Liver (tissue), 9 donors: ENCODE data around the gene PLSCR1. TPM values are rescaled to one million over a fixed set of nuclear protein-coding genes. Genes with fewer than 3 reads are reported as not detected.

Source experiments
- DNase-seq: peaks from one replicate; pipeline ENCODE4 v3.0.0-alpha.2; 2017; ENCODE audit warnings: low spot score
- H3K27ac ChIP-seq, 2 donors: one replicate each; pipeline ENCODE4 v1.7.0; 2013; ENCODE audit warnings: inconsistent platforms in 2 of 2, low read length in 2 of 2, control low read depth in 1 of 2, low read depth in 1 of 2, mild to moderate bottlenecking in 1 of 2
- H3K27me3 ChIP-seq, 4 donors: one replicate each; pipeline versions ENCODE4 v1.6.1 to v1.7.0; 2013; ENCODE audit warnings: low read length in 3 of 4, inconsistent platforms in 1 of 4, mild to moderate bottlenecking in 1 of 4, moderate library complexity in 1 of 4; ENCODE audit not compliant: control insufficient read depth in 4 of 4, insufficient read depth in 4 of 4
- H3K36me3 ChIP-seq, 4 donors: one replicate each; pipeline versions ENCODE4 v1.6.1 to v1.7.0; 2013; ENCODE audit warnings: low read length in 3 of 4, mild to moderate bottlenecking in 3 of 4, low read depth in 1 of 4, moderate library complexity in 1 of 4; ENCODE audit not compliant: control insufficient read depth in 4 of 4, insufficient read depth in 3 of 4
- H3K4me1 ChIP-seq, 4 donors: one replicate each; pipeline versions ENCODE4 v1.6.1 to v1.7.0; 2013; ENCODE audit warnings: low read length in 3 of 4, mild to moderate bottlenecking in 3 of 4, moderate library complexity in 1 of 4; ENCODE audit not compliant: control insufficient read depth in 4 of 4, insufficient read depth in 4 of 4
- H3K4me3 ChIP-seq, 3 donors: one replicate each; pipeline versions ENCODE4 v1.6.1 to v1.7.0; 2013; ENCODE audit warnings: low read length in 3 of 3, control low read depth in 1 of 3, low read depth in 1 of 3, mild to moderate bottlenecking in 1 of 3
- H3K9ac ChIP-seq, 2 donors: one replicate each; pipeline ENCODE4 v1.7.0; 2013; ENCODE audit warnings: low read length in 2 of 2, mild to moderate bottlenecking in 2 of 2, moderate library complexity in 2 of 2, control low read depth in 1 of 2, low read depth in 1 of 2
- H3K9me3 ChIP-seq, 4 donors: one replicate each; pipeline versions ENCODE4 v1.6.1 to v1.7.0; 2013; ENCODE audit warnings: low read length in 3 of 4; ENCODE audit not compliant: control insufficient read depth in 4 of 4
- EGR1 ChIP-seq, 2 donors: IDR thresholded peaks; 2 replicates each; pipeline ENCODE4 v1.6.1; 2016 to 2018; ENCODE audit warnings: antibody characterized with exemption in 2 of 2, low read depth in 2 of 2
- FOXA1 ChIP-seq: IDR thresholded peaks from 2 replicates; pipeline ENCODE4 v1.6.1; 2016; ENCODE audit warnings: antibody characterized with exemption
- FOXA2 ChIP-seq: IDR thresholded peaks from 2 replicates; pipeline ENCODE4 v1.6.1; 2016; ENCODE audit warnings: antibody characterized with exemption
- GABPA ChIP-seq, 2 donors: IDR thresholded peaks in 1 of 2; conservative IDR thresholded peaks in 1 of 2; 2 replicates each; pipeline ENCODE4 v1.6.1; 2016; ENCODE audit warnings: antibody characterized with exemption in 2 of 2, mild to moderate bottlenecking in 1 of 2, moderate library complexity in 1 of 2
- HNF4A ChIP-seq, 2 donors: conservative IDR thresholded peaks; 2 replicates each; pipeline ENCODE4 v1.6.1; 2016; ENCODE audit warnings: antibody characterized with exemption in 2 of 2, mild to moderate bottlenecking in 2 of 2
- HNF4G ChIP-seq: IDR thresholded peaks from 2 replicates; pipeline ENCODE4 v1.6.1; 2016; ENCODE audit warnings: antibody characterized with exemption
- JUND ChIP-seq, 2 donors: IDR thresholded peaks; 2 replicates each; pipeline ENCODE4 v1.6.1; 2016; ENCODE audit warnings: antibody characterized with exemption in 2 of 2
- NR2F2 ChIP-seq: IDR thresholded peaks from 2 replicates; pipeline ENCODE4 v1.6.1; 2016; ENCODE audit warnings: antibody characterized with exemption
- RAD21 ChIP-seq, 2 donors: IDR thresholded peaks; 2 replicates each; pipeline ENCODE4 v1.6.1; 2016; ENCODE audit warnings: antibody characterized with exemption in 2 of 2, mild to moderate bottlenecking in 2 of 2
- REST ChIP-seq: IDR thresholded peaks from 2 replicates; pipeline ENCODE4 v1.6.1; 2016; ENCODE audit warnings: antibody characterized with exemption, mild to moderate bottlenecking
- RXRA ChIP-seq, 2 donors: IDR thresholded peaks; 2 replicates each; pipeline ENCODE4 v1.6.1; 2017 to 2018; ENCODE audit warnings: antibody characterized with exemption in 2 of 2, mild to moderate bottlenecking in 1 of 2
- SP1 ChIP-seq: IDR thresholded peaks from 2 replicates; pipeline ENCODE4 v1.6.1; 2018; ENCODE audit warnings: antibody characterized with exemption, mild to moderate bottlenecking
- TAF1 ChIP-seq: conservative IDR thresholded peaks from 2 replicates; pipeline ENCODE4 v1.6.1; 2016; ENCODE audit warnings: antibody characterized with exemption, mild to moderate bottlenecking
- YY1 ChIP-seq: IDR thresholded peaks from 2 replicates; pipeline ENCODE4 v1.6.1; 2016; ENCODE audit warnings: antibody characterized with exemption, mild to moderate bottlenecking
- WGBS: extraction: QIAGEN DNeasy Blood & Tissue Kit; methylation state at CpG from one replicate; pipeline ENCODE4 v1.1.7; 2013; 5-methylcytosine and 5-hydroxymethylcytosine counted together
- polyA plus RNA-seq, 2 donors: library from polyadenylated mRNA; stranded (reverse) in 1 of 2; unstranded in 1 of 2; fragments of 200-250 nt in 1 of 2; fragments of >200 nt in 1 of 2; fragmentation: Nextera tagmentation in 1 of 2; extraction: Ambion mirVana in 1 of 2; gene quantifications; one replicate each; pipeline versions ENCODE4 v1.2.1 to v1.2.3, GENCODE V29; 2013 to 2015
- total RNA-seq, 2 donors: library from RNA; depleted of rRNA; stranded (reverse); fragments of >200 nt; gene quantifications; one replicate each; pipeline ENCODE4 v1.2.3, GENCODE V29; 2014
- TF ChIP-seq, protein P1 (sequence below): IDR thresholded peaks from 2 replicates; pipeline ENCODE4 v1.6.1; 2016; ENCODE audit warnings: antibody characterized with exemption
- TF ChIP-seq, protein P2 (sequence below): fragments of 150-350 bp; IDR thresholded peaks from 2 replicates; pipeline ENCODE4 v1.5.1; 2017; ENCODE audit warnings: improper control_type of control experiment, low read depth, low read length; ENCODE audit not compliant: missing input control
- TF ChIP-seq, protein P3 (sequence below): IDR thresholded peaks from 2 replicates; pipeline ENCODE4 v1.6.1; 2016; ENCODE audit warnings: antibody characterized with exemption
- donor health status: healthy.
- donor health status: healthy.
- donor health status: healthy.
- donor health status: healthy.
- donor health status: healthy.

Gene PLSCR1
- total and polyA plus RNA-seq, 4 donors = 30.2 to 76.4 (median 34.3) TPM

- H3K27ac ChIP-seq = no peak overlapping the region
- no peaks in the 10 kb centered on the region for H3K36me3 ChIP-seq
- H3K9ac ChIP-seq = no peak overlapping the region
- TF ChIP-seq RXRA (IDR thresholded peaks at IDR 0.05) (no peak), GABPA (IDR thresholded peaks at IDR 0.05 in 1 of 2, conservative IDR thresholded peaks at IDR 0.05 in 1 of 2) (no peak), EGR1 (IDR thresholded peaks at IDR 0.05; ENCODE audit: low read depth in 2 of 2) (no peak), YY1 (no peak), HNF4A (conservative IDR thresholded peaks at IDR 0.05) (no peak), JUND (IDR thresholded peaks at IDR 0.05) (no peak), HNF4G (no peak), FOXA2 (no peak), RAD21 (IDR thresholded peaks at IDR 0.05) (no peak), SP1 (no peak), FOXA1 (no peak), TAF1 (no peak), REST (no peak), NR2F2 (no peak)
- TF ChIP-seq, protein P1, sequence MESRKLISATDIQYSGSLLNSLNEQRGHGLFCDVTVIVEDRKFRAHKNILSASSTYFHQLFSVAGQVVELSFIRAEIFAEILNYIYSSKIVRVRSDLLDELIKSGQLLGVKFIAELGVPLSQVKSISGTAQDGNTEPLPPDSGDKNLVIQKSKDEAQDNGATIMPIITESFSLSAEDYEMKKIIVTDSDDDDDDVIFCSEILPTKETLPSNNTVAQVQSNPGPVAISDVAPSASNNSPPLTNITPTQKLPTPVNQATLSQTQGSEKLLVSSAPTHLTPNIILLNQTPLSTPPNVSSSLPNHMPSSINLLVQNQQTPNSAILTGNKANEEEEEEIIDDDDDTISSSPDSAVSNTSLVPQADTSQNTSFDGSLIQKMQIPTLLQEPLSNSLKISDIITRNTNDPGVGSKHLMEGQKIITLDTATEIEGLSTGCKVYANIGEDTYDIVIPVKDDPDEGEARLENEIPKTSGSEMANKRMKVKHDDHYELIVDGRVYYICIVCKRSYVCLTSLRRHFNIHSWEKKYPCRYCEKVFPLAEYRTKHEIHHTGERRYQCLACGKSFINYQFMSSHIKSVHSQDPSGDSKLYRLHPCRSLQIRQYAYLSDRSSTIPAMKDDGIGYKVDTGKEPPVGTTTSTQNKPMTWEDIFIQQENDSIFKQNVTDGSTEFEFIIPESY = no peak
- TF ChIP-seq, protein P2, sequence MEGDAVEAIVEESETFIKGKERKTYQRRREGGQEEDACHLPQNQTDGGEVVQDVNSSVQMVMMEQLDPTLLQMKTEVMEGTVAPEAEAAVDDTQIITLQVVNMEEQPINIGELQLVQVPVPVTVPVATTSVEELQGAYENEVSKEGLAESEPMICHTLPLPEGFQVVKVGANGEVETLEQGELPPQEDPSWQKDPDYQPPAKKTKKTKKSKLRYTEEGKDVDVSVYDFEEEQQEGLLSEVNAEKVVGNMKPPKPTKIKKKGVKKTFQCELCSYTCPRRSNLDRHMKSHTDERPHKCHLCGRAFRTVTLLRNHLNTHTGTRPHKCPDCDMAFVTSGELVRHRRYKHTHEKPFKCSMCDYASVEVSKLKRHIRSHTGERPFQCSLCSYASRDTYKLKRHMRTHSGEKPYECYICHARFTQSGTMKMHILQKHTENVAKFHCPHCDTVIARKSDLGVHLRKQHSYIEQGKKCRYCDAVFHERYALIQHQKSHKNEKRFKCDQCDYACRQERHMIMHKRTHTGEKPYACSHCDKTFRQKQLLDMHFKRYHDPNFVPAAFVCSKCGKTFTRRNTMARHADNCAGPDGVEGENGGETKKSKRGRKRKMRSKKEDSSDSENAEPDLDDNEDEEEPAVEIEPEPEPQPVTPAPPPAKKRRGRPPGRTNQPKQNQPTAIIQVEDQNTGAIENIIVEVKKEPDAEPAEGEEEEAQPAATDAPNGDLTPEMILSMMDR = no peak
- TF ChIP-seq, protein P3, sequence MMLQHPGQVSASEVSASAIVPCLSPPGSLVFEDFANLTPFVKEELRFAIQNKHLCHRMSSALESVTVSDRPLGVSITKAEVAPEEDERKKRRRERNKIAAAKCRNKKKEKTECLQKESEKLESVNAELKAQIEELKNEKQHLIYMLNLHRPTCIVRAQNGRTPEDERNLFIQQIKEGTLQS = no peak
- H3K4me1 ChIP-seq = peaks cover 0 to 5% (median 2%) of the 10 kb centered on the region in 4 donors
- H3K27me3 ChIP-seq = no peaks in the 10 kb centered on the region
- H3K9me3 ChIP-seq = no peaks in the 10 kb centered on the region
- WGBS = 91% methylated on average over 1 of the region's 1 CpG
- DNase-seq = no peak
- no peak overlapping the region for H3K4me3 ChIP-seq
These were observed 73.4 kb downstream of the PLSCR1 start for GRCh38 chr3:146471012-146471411.
